ENCODE data around the gene ZNF605. TPM values are rescaled to one million over a fixed set of nuclear protein-coding genes. Genes with fewer than 3 reads are reported as not detected.
"Not testable (repeated sequence)": the region's sequence is repeated elsewhere in the genome, so short reads cannot be mapped to it uniquely, and the experiment has no call there.

The ZNF605 gene
- total RNA-seq, 1 donor from 2014 or later: 6.3 TPM

- peaks cover 48 to 50% (median 49%) of the 10 kb centered on the region in 3 donors for H3K9me3 ChIP-seq (ENCODE audit: control insufficient read depth in 3 of 3, low read length in 3 of 3)
- H3K4me1 ChIP-seq (ENCODE audit: control insufficient read depth in 3 of 3, insufficient read depth in 3 of 3, low read length in 3 of 3): peaks cover 7 to 9% (median 8%) of the 10 kb centered on the region in 3 donors
- H3K27ac ChIP-seq (ENCODE audit: low read depth, low read length): no peak overlapping the region
- no peak overlapping the region for H3K9ac ChIP-seq (ENCODE audit: low read depth in 1 of 3, low read length in 3 of 3)
- H3K4me3 ChIP-seq (ENCODE audit: low read length in 3 of 3): peak overlapping the region in 2 of 3 donors; percentile 27 to 37
- H3K36me3 ChIP-seq (ENCODE audit: control insufficient read depth in 3 of 3, insufficient read depth in 3 of 3, low read length in 3 of 3): peaks cover 39 to 64% (median 43%) of the 10 kb centered on the region in 3 donors
- no peaks in the 10 kb centered on the region for H3K27me3 ChIP-seq (ENCODE audit: control insufficient read depth in 3 of 3, insufficient read depth in 3 of 3, low read length in 3 of 3)
These were observed 5.9 kb downstream of the ZNF605 start for GRCh38 chr12:132949936-132950837.

- Histone ChIP-seq H3K27me3 (ENCODE audit: control insufficient read depth in 3 of 3, insufficient read depth in 3 of 3, low read length in 3 of 3) (no peaks in the 10 kb centered on the region), H3K9ac (ENCODE audit: low read depth in 1 of 3, low read length in 3 of 3) (no peak overlapping the region), H3K9me3 (ENCODE audit: control insufficient read depth in 3 of 3, low read length in 3 of 3) (peaks cover 49 to 59% (median 54%) of the 10 kb centered on the region in 3 donors), H3K36me3 (ENCODE audit: control insufficient read depth in 3 of 3, insufficient read depth in 3 of 3, low read length in 3 of 3) (peaks cover 56 to 82% (median 58%) of the 10 kb centered on the region in 3 donors), H3K4me3 (ENCODE audit: low read length in 3 of 3) (peak overlapping the region in 2 of 3 donors; percentile 31 to 38), H3K4me1 (ENCODE audit: control insufficient read depth in 3 of 3, insufficient read depth in 3 of 3, low read length in 3 of 3) (no peaks in the 10 kb centered on the region), H3K27ac (ENCODE audit: low read depth, low read length) (no peak overlapping the region)
These were observed 7.7 kb downstream of the ZNF605 start for GRCh38 chr12:132948146-132949066.

- H3K9ac ChIP-seq (ENCODE audit: low read depth in 1 of 3, low read length in 3 of 3): no peak overlapping the region
- H3K9me3 ChIP-seq (ENCODE audit: control insufficient read depth in 3 of 3, low read length in 3 of 3): peaks cover 52 to 65% (median 63%) of the 10 kb centered on the region in 3 donors
- H3K27me3 ChIP-seq (ENCODE audit: control insufficient read depth in 3 of 3, insufficient read depth in 3 of 3, low read length in 3 of 3): no peaks in the 10 kb centered on the region
- H3K4me3 ChIP-seq (ENCODE audit: low read length in 3 of 3): peak overlapping the region in 1 of 3 donors; percentile 53
- H3K4me1 ChIP-seq (ENCODE audit: control insufficient read depth in 3 of 3, insufficient read depth in 3 of 3, low read length in 3 of 3): no peaks in the 10 kb centered on the region
- H3K27ac ChIP-seq (ENCODE audit: low read depth, low read length): no peak overlapping the region
- H3K36me3 ChIP-seq (ENCODE audit: control insufficient read depth in 3 of 3, insufficient read depth in 3 of 3, low read length in 3 of 3): peaks cover 77 to 91% (median 77%) of the 10 kb centered on the region in 3 donors
These were observed 9.8 kb downstream of the ZNF605 start for GRCh38 chr12:132946246-132946820.

- no peak overlapping the region for H3K9ac ChIP-seq (ENCODE audit: low read depth in 1 of 3, low read length in 3 of 3)
- H3K9me3 ChIP-seq (ENCODE audit: control insufficient read depth in 3 of 3, low read length in 3 of 3): peaks cover 52 to 65% (median 63%) of the 10 kb centered on the region in 3 donors
- peak overlapping the region in 1 of 3 donors; percentile 53 for H3K4me3 ChIP-seq (ENCODE audit: low read length in 3 of 3)
- H3K27me3 ChIP-seq (ENCODE audit: control insufficient read depth in 3 of 3, insufficient read depth in 3 of 3, low read length in 3 of 3): no peaks in the 10 kb centered on the region
- no peak overlapping the region for H3K27ac ChIP-seq (ENCODE audit: low read depth, low read length)
- H3K36me3 ChIP-seq (ENCODE audit: control insufficient read depth in 3 of 3, insufficient read depth in 3 of 3, low read length in 3 of 3): peaks cover 82 to 92% (median 83%) of the 10 kb centered on the region in 3 donors
- H3K4me1 ChIP-seq (ENCODE audit: control insufficient read depth in 3 of 3, insufficient read depth in 3 of 3, low read length in 3 of 3): no peaks in the 10 kb centered on the region
These were observed 10.3 kb downstream of the ZNF605 start for GRCh38 chr12:132945806-132946205.

GRCh38 chr12:132942611-132943010 is 13.5 kb downstream of the ZNF605 start:
- Histone ChIP-seq H3K4me3 (ENCODE audit: low read length in 3 of 3) (peak overlapping the region in 2 of 3 donors; percentile 11 to 45), H3K9me3 (ENCODE audit: control insufficient read depth in 3 of 3, low read length in 3 of 3) (peaks cover 32 to 48% (median 45%) of the 10 kb centered on the region in 3 donors), H3K36me3 (ENCODE audit: control insufficient read depth in 3 of 3, insufficient read depth in 3 of 3, low read length in 3 of 3) (peaks cover 64 to 72% (median 69%) of the 10 kb centered on the region in 3 donors), H3K4me1 (ENCODE audit: control insufficient read depth in 3 of 3, insufficient read depth in 3 of 3, low read length in 3 of 3) (no peaks in the 10 kb centered on the region), H3K27ac (ENCODE audit: low read depth, low read length) (no peak overlapping the region), H3K9ac (ENCODE audit: low read depth in 1 of 3, low read length in 3 of 3) (no peak overlapping the region), H3K27me3 (ENCODE audit: control insufficient read depth in 3 of 3, insufficient read depth in 3 of 3, low read length in 3 of 3) (no peaks in the 10 kb centered on the region)

GRCh38 chr12:132941336-132941954 is 14.7 kb downstream of the ZNF605 start:
- peak overlapping the region in 2 of 3 donors; percentile 22 to 26 for H3K4me3 ChIP-seq (ENCODE audit: low read length in 3 of 3)
- peaks cover 35 to 46% (median 44%) of the 10 kb centered on the region in 3 donors for H3K9me3 ChIP-seq (ENCODE audit: control insufficient read depth in 3 of 3, low read length in 3 of 3)
- no peaks in the 10 kb centered on the region for H3K4me1 ChIP-seq (ENCODE audit: control insufficient read depth in 3 of 3, insufficient read depth in 3 of 3, low read length in 3 of 3)
- H3K36me3 ChIP-seq (ENCODE audit: control insufficient read depth in 3 of 3, insufficient read depth in 3 of 3, low read length in 3 of 3): peaks cover 62 to 68% (median 64%) of the 10 kb centered on the region in 3 donors
- no peak overlapping the region for H3K9ac ChIP-seq (ENCODE audit: low read depth in 1 of 3, low read length in 3 of 3)
- H3K27me3 ChIP-seq (ENCODE audit: control insufficient read depth in 3 of 3, insufficient read depth in 3 of 3, low read length in 3 of 3): no peaks in the 10 kb centered on the region
- no peak overlapping the region for H3K27ac ChIP-seq (ENCODE audit: low read depth, low read length)

- H3K9ac ChIP-seq (ENCODE audit: low read depth in 1 of 3, low read length in 3 of 3): no peak overlapping the region
- no peaks in the 10 kb centered on the region for H3K27me3 ChIP-seq (ENCODE audit: control insufficient read depth in 3 of 3, insufficient read depth in 3 of 3, low read length in 3 of 3)
- H3K36me3 ChIP-seq (ENCODE audit: control insufficient read depth in 3 of 3, insufficient read depth in 3 of 3, low read length in 3 of 3): peaks cover 51 to 56% (median 52%) of the 10 kb centered on the region in 3 donors
- H3K4me1 ChIP-seq (ENCODE audit: control insufficient read depth in 3 of 3, insufficient read depth in 3 of 3, low read length in 3 of 3): no peaks in the 10 kb centered on the region
- H3K27ac ChIP-seq (ENCODE audit: low read depth, low read length): no peak overlapping the region
- H3K4me3 ChIP-seq (ENCODE audit: low read length in 3 of 3): peak overlapping the region in 2 of 3 donors; percentile 2 to 4
- H3K9me3 ChIP-seq (ENCODE audit: control insufficient read depth in 3 of 3, low read length in 3 of 3): peaks cover 33 to 41% (median 33%) of the 10 kb centered on the region in 3 donors
These were observed 15.9 kb downstream of the ZNF605 start for GRCh38 chr12:132940071-132940719.

GRCh38 chr12:132938807-132939206 is 17.3 kb downstream of the ZNF605 start:
- peaks cover 34 to 40% (median 38%) of the 10 kb centered on the region in 3 donors for H3K9me3 ChIP-seq (ENCODE audit: control insufficient read depth in 3 of 3, low read length in 3 of 3)
- not testable (repeated sequence) for H3K27ac ChIP-seq (ENCODE audit: low read depth, low read length); H3K27me3 ChIP-seq (ENCODE audit: control insufficient read depth in 3 of 3, insufficient read depth in 3 of 3, low read length in 3 of 3); H3K4me1 ChIP-seq (ENCODE audit: control insufficient read depth in 3 of 3, insufficient read depth in 3 of 3, low read length in 3 of 3); H3K9ac ChIP-seq (ENCODE audit: low read depth in 1 of 3, low read length in 3 of 3); H3K4me3 ChIP-seq (ENCODE audit: low read length in 3 of 3)
- peaks cover 38 to 44% (median 43%) of the 10 kb centered on the region in 3 donors for H3K36me3 ChIP-seq (ENCODE audit: control insufficient read depth in 3 of 3, insufficient read depth in 3 of 3, low read length in 3 of 3)

Measured in skeletal muscle tissue (tissue), 4 donors.